Muscle of leg (tissue), 11 donors: ENCODE results near the gene GRIK4. TPM values are rescaled to one million over a fixed set of nuclear protein-coding genes. Genes with fewer than 3 reads are reported as not detected.

Source experiments
- DNase-seq: peaks from one replicate; pipeline ENCODE4 v3.0.0; 2013
- H3K27ac ChIP-seq: one replicate; pipeline ENCODE4 v1.5.1; 2013; ENCODE audit warnings: mild to moderate bottlenecking, low read length, control low read depth
- H3K27me3 ChIP-seq: one replicate; pipeline ENCODE4 v1.6.1; 2013; ENCODE audit warnings: low read length; ENCODE audit not compliant: control insufficient read depth, insufficient read depth
- H3K36me3 ChIP-seq: one replicate; pipeline ENCODE4 v1.6.1; 2013; ENCODE audit warnings: low read length; ENCODE audit not compliant: control insufficient read depth, insufficient read depth
- H3K4me1 ChIP-seq: one replicate; pipeline ENCODE4 v1.6.1; 2013; ENCODE audit warnings: low read length; ENCODE audit not compliant: control insufficient read depth, insufficient read depth
- H3K4me3 ChIP-seq: one replicate; pipeline ENCODE4 v1.5.1; 2013; ENCODE audit warnings: low read length, control low read depth
- H3K9me3 ChIP-seq: replicated peaks from 2 replicates; pipeline ENCODE4 v1.6.1; 2013; ENCODE audit warnings: low read depth, low read length; ENCODE audit not compliant: control insufficient read depth
- WGBS: methylation state at CpG from one replicate; pipeline ENCODE4 v1.1.5; 2013; ENCODE audit warnings: missing lambda C conversion rate; ENCODE audit not compliant: insufficient coverage; 5-methylcytosine and 5-hydroxymethylcytosine counted together
- polyA plus RNA-seq, 8 donors: library from polyadenylated mRNA; unstranded; fragments of 120-200 nt; gene quantifications; one replicate each; pipeline versions ENCODE4 v1.2.1 to v1.2.3, GENCODE V29; 2013; ENCODE audit warnings: inconsistent platforms in 1 of 8, low replicate concordance in 1 of 8; ENCODE audit not compliant: insufficient read length in 8 of 8, insufficient read depth in 1 of 8
- total RNA-seq: library from RNA; stranded (reverse); fragments of 120-200 nt; gene quantifications from one replicate; pipeline ENCODE4 v1.2.4, GENCODE V29; 2013

GRIK4 gene
- total and polyA plus RNA-seq, 9 donors = 0.09 to 1.3 (median 0.50) TPM

GRCh38 chr11:120827820-120828219 is 316.3 kb downstream of the GRIK4 start:
- Histone ChIP-seq H3K4me3 (no peak overlapping the region), H3K9me3 (no peaks in the 10 kb centered on the region), H3K27me3 (peaks cover 47% of the 10 kb centered on the region), H3K27ac (no peak overlapping the region), H3K4me1 (peaks cover 29% of the 10 kb centered on the region), H3K36me3 (no peaks in the 10 kb centered on the region)
- 68% methylated on average over 3 of the region's 3 CpGs for WGBS
- DNase-seq = no peak

GRCh38 chr11:120828847-120829246 is 317.3 kb downstream of the GRIK4 start:
- H3K9me3 ChIP-seq = no peaks in the 10 kb centered on the region
- no peak overlapping the region for H3K27ac ChIP-seq
- DNase-seq = peak; percentile 17
- peaks cover 29% of the 10 kb centered on the region for H3K4me1 ChIP-seq
- H3K4me3 ChIP-seq = no peak overlapping the region
- H3K27me3 ChIP-seq = peaks cover 48% of the 10 kb centered on the region
- no peaks in the 10 kb centered on the region for H3K36me3 ChIP-seq
- 25% methylated on average over 3 of the region's 5 CpGs for WGBS

DNA sequence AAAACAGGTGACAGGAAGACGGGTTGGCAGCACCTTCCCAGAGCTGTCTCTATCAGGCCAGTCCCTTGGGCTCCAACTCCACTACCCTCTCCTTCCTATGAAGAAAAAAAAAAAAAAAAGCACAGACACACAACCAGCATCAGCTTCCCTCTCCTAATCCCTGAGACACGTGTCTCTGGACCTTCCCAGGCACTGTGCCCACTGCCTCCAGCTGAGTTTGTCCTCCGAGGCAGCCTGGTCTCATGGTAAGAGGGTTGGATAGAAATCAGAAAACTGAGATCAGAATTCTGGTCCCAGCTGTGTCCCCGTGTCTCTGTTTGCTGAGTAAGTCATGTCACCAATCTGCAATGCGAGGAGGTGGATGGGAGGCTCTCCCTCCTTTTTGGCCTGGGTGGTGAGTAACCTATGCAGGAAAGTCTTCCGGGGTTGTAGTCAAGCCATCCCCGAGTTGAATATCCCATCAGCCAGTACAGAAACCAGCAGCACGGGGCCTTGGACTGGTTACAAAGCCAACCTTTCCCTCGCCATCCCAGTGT is 318.6 kb downstream of the GRIK4 start:
- Histone ChIP-seq H3K27ac (no peak overlapping the region), H3K36me3 (no peaks in the 10 kb centered on the region), H3K4me3 (no peak overlapping the region), H3K27me3 (peaks cover 48% of the 10 kb centered on the region), H3K4me1 (peaks cover 29% of the 10 kb centered on the region), H3K9me3 (no peaks in the 10 kb centered on the region)
- peak; percentile 71 for DNase-seq
- 39% methylated on average over 6 of the region's 9 CpGs for WGBS

GRCh38 chr11:120832481-120833238 is 321.1 kb downstream of the GRIK4 start:
- DNase-seq = peak; percentile 65
- no peak overlapping the region for H3K27ac ChIP-seq
- no peaks in the 10 kb centered on the region for H3K9me3 ChIP-seq
- 12% methylated on average over 14 of the region's 20 CpGs for WGBS
- H3K4me1 ChIP-seq = peaks cover 25% of the 10 kb centered on the region
- peaks cover 47% of the 10 kb centered on the region for H3K27me3 ChIP-seq
- H3K4me3 ChIP-seq = no peak overlapping the region
- no peaks in the 10 kb centered on the region for H3K36me3 ChIP-seq

- Histone ChIP-seq H3K4me1 (peaks cover 16% of the 10 kb centered on the region), H3K36me3 (no peaks in the 10 kb centered on the region), H3K27ac (no peak overlapping the region), H3K4me3 (no peak overlapping the region), H3K27me3 (peaks cover 31% of the 10 kb centered on the region), H3K9me3 (no peaks in the 10 kb centered on the region)
- 81% methylated on average over 6 of the region's 13 CpGs for WGBS
- DNase-seq = no peak
These were observed 323.2 kb downstream of the GRIK4 start for GRCh38 chr11:120834686-120835210.

DNA sequence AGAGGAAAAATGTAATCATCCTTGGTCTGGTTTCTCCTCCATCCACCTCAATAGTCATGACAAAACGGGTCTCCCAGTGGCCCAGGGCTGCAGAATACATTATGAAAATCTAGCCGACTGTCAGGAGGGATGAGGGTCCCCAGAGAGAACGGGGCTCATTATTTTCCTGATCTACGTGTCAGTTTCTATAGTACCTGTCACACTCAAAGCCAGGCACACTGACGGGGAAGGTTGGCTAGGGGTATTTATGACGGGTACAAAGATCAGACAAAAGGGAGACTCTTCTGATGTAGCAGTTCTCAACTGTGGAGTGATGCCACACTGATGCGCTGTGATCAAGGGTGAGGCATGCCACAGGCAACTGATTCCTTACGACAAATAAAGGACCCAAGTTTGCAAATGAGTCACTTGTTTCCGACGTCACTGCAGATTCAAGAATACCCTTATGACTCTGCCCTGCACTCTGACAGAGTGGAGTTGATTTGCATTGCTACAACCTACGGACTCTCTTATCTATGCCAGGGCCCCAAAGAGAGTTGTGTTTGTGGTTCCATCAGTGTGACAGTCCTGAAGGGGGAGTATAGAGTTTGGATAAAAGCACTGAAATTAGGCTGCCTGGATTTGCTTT is 324.2 kb downstream of the GRIK4 start:
- Histone ChIP-seq H3K9me3 (no peaks in the 10 kb centered on the region), H3K27ac (no peak overlapping the region), H3K27me3 (peaks cover 29% of the 10 kb centered on the region), H3K4me3 (no peak overlapping the region), H3K4me1 (peaks cover 9% of the 10 kb centered on the region), H3K36me3 (no peaks in the 10 kb centered on the region)
- DNase-seq = no peak
- WGBS = 93% methylated on average over 4 of the region's 11 CpGs

- Histone ChIP-seq H3K36me3 (no peaks in the 10 kb centered on the region), H3K27ac (no peak overlapping the region), H3K4me1 (peaks cover 6% of the 10 kb centered on the region), H3K27me3 (peaks cover 12% of the 10 kb centered on the region), H3K9me3 (no peaks in the 10 kb centered on the region), H3K4me3 (no peak overlapping the region)
- DNase-seq = no peak
- 50% methylated on average over 1 of the region's 4 CpGs for WGBS
These were observed 326.1 kb downstream of the GRIK4 start for GRCh38 chr11:120837696-120838095.

DNA sequence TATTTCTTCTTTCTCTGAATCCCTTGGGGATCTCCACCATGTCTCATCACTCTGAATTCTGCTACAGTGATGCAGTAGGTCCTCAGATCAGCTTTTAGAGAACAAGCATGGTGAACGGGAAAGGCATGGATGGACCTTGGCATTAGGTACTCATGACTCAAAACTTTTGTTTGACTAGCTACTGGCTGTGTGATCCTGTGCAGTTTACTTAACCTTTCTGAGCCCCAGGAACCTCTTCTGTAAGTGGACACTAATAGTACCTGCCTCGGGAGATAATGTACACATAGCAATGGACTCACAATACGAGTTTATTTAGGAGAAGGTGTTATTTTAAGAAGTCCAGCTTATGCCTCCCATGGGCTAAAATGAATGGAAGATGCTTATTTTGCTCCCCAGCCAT is 327.7 kb downstream of the GRIK4 start:
- 100% methylated on average over 3 of the region's 3 CpGs for WGBS
- Histone ChIP-seq H3K4me3 (no peak overlapping the region), H3K27me3 (peaks cover 9% of the 10 kb centered on the region), H3K9me3 (no peaks in the 10 kb centered on the region), H3K27ac (no peak overlapping the region), H3K4me1 (peaks cover 5% of the 10 kb centered on the region), H3K36me3 (no peaks in the 10 kb centered on the region)
- no peak for DNase-seq

DNA sequence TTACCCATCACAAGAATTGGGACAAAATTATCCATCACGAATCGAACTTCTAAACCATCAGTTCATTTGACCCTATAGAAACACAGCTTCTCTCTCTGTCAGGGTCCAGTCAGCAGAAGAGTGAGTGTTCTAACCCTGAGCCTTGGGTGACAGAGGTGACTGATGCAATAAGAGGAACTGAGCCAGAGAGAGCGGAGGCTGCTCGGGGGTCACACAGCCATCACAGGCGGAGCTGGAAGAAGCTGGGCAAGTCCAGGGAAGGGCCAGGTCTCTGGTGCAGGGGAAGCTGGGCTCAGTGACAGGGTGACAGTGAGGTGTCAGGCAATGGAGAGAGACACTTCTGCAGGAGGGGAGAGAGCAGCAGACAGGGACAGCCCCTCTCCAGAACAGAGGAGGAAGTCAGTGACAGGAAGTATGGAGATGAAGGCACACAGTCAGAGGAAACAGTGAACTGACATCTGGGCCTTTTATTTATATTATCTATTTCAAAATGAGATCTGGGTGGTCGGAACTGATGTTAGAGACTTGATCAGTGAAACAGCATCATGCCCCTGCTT is 328.4 kb downstream of the GRIK4 start:
- no peak for DNase-seq
- H3K27me3 ChIP-seq = peaks cover 13% of the 10 kb centered on the region
- H3K27ac ChIP-seq = no peak overlapping the region
- WGBS = 56% methylated on average over 3 of the region's 6 CpGs
- no peaks in the 10 kb centered on the region for H3K36me3 ChIP-seq
- peaks cover 5% of the 10 kb centered on the region for H3K4me1 ChIP-seq
- H3K4me3 ChIP-seq = no peak overlapping the region
- H3K9me3 ChIP-seq = no peaks in the 10 kb centered on the region

GRCh38 chr11:120840661-120841060 is 329.1 kb downstream of the GRIK4 start:
- H3K27ac ChIP-seq = no peak overlapping the region
- no peaks in the 10 kb centered on the region for H3K36me3 ChIP-seq
- H3K9me3 ChIP-seq = no peaks in the 10 kb centered on the region
- peaks cover 5% of the 10 kb centered on the region for H3K4me1 ChIP-seq
- DNase-seq = no peak
- no peak overlapping the region for H3K4me3 ChIP-seq
- H3K27me3 ChIP-seq = peaks cover 8% of the 10 kb centered on the region
- no CpG with 5 or more reads among the region's 1 CpG for WGBS
